Dedifferentiated amniotic fluid mesenchymal stem cell (primary cell): ENCODE measurements around the gene CCT8L2.
"Not testable (repeated sequence)": the region's sequence is repeated elsewhere in the genome, so short reads cannot be mapped to it uniquely, and the experiment has no call there.

ENCODE experiments used
- DNase-seq: peaks from one replicate; pipeline ENCODE4 v3.0.0-alpha.2; 2016; ENCODE audit errors: extremely low spot score

CCT8L2 gene, protein sequence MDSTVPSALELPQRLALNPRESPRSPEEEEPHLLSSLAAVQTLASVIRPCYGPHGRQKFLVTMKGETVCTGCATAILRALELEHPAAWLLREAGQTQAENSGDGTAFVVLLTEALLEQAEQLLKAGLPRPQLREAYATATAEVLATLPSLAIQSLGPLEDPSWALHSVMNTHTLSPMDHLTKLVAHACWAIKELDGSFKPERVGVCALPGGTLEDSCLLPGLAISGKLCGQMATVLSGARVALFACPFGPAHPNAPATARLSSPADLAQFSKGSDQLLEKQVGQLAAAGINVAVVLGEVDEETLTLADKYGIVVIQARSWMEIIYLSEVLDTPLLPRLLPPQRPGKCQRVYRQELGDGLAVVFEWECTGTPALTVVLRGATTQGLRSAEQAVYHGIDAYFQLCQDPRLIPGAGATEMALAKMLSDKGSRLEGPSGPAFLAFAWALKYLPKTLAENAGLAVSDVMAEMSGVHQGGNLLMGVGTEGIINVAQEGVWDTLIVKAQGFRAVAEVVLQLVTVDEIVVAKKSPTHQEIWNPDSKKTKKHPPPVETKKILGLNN

DNA sequence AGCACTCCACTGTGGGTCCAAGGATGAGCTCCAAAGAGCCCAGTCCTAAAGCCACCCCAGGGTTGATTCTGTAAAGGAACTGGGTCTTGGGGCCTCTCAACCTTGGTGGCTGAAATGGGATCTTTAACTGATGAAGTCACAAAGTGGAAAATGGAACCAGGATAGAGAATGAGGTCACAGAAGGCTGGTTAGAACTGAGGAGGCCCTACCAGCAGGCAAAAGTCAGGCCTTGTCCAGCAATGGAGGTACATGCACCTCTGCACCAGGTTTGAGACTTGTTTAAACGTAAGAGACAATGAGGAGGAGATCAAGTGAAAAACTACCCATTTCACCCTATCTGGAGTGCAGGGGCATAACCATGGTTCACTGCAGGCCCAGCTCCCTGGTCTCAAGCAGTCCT, at the start of gene CCT8L2:
Gene CCT8L2 (minus strand): TSS at position 101 of the 400 bp plus-strand sequence. CDS start 260 bp downstream, outside the sequence.
- not testable (repeated sequence) for DNase-seq

DNA sequence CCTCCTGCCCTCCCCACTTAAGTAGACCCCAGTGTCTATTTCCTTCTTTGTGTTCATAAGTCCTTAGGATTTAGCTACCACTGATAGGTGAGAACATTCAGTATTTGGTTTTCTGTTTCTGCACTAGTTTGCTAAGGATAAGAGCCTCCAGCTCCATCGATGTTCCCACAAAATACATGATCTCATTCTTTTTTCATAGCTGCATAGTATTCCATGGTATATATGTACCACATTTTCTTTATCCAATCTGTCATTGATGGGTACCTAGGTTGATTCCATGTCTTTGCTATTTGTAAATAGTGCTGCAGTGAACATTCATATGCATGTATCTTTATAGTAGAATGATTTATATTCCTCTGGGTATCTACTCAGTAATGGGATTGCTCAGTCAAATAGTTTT, 42.8 kb upstream of the CCT8L2 start:
- not testable (repeated sequence) for DNase-seq

DNA sequence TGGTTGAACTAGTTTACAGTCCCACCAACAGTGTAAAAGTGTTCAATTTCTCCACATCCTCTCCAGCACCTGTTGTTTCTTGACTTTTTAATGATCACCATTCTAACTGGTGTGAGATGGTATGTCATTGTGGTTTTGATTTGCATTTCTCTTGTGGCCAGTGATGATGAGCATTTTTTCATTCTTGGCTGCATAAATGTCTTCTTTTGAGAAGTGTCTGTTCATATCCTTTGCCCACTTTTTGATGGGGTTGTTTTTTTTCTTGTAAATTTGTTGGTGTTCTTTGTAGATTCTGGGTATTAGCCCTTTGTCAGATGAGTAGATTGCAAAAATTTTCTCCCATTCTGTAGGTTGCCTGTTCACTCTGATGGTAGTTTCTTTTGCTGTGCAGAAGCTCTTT, 41.5 kb upstream of the CCT8L2 start:
- DNase-seq = not testable (repeated sequence)

DNA sequence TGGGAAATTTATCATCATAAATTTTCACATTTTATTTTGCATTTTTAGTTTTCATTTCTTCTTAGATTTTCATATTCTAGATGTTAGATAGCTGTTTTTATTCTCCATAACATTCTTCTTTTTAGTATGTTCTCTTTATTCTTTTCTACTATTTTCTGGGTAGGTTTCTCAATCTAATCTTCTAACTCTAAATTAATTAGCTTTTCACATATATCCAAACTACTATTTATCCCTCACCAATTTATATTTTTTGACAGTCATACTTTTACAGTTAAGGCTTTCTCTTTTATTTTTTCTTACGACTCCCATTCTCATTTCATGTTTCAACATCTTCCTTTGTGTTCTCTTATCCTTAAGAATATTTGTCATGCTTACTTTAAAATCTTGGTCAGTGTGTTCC, 35.9 kb upstream of the CCT8L2 start:
- not testable (repeated sequence) for DNase-seq

DNA sequence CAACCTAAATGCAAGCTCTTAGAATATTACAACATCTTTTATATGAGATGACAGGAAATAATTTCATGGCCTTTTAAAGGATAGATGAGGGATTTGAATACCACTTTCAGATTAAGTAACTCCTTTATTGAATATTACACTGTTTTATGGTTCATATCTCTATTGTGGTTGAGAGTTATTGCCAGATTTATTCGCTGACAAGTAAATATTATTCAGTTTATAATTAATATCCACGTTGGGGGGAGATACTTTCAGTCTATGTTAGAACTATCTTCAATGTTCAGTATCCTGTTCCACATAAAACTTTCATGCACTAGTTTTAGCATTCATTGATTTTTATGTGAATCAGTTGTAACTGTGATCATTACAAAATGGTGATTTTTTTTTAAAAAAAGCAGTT, 32.4 kb upstream of the CCT8L2 start:
- not testable (repeated sequence) for DNase-seq

DNA sequence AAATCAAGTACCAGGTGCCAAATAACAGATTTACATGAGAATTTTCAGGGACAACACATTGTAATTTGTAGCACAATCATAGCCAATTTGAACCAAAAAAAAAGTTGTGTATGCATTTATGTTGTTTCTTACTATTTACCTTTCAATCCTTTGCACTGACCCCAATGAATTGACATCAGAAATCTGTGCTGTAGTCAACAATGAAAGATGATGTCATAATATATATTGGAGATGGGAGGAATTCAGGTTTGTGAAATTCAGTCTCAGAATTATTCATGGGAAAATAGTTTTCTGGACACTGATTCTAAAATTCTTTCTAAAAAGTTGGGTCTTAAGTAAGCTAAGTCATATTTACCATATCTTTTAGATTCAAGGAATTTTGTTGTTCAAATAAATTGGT, 31.0 kb upstream of the CCT8L2 start:
- not testable (repeated sequence) for DNase-seq

DNA sequence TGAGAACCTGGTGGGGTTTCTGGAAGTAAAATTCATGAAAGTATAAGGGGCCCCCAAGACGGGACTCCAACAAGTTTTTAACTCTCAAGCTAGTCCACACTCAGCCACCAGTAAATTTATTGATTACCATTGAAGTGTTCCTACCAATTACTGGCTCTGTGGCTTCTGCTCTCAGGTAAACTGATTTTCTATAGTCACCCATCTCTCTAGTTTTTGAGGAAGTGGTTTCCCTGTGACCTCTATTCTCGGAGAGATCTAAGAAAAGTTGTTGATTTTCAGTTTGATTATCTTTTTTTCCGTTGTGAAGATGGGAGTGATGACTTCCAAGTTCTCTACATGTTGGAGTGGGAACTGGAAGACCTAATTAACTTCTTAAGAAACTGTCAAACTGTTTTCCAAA, 24.9 kb upstream of the CCT8L2 start:
- not testable (repeated sequence) for DNase-seq

DNA sequence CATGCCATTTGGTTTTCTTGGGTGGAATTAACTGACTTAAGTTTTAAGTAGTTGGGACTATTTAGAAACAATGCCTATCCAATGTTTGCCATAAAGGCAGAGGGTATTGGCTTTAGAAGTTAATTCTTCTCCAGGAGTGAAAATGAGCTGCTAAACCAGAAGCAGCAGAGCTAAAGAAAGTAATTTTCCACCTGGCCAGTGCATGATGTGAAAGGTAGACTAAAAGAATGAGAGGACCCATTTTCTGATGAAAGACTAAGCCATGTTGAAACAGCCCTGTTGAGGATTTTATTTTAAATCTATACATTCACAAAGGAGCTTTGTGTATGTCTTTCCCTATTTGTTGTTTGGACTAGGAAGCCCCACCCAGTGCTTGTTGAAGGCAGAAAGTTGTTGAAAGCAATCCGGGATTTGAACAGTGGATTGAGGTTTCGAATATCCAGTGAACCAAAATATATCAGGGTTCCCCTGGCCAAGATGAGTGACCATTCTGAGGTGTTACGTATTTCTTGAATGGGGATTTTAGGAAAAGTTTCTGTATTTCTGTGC, 23.9 kb upstream of the CCT8L2 start:
- DNase-seq = not testable (repeated sequence)

DNA sequence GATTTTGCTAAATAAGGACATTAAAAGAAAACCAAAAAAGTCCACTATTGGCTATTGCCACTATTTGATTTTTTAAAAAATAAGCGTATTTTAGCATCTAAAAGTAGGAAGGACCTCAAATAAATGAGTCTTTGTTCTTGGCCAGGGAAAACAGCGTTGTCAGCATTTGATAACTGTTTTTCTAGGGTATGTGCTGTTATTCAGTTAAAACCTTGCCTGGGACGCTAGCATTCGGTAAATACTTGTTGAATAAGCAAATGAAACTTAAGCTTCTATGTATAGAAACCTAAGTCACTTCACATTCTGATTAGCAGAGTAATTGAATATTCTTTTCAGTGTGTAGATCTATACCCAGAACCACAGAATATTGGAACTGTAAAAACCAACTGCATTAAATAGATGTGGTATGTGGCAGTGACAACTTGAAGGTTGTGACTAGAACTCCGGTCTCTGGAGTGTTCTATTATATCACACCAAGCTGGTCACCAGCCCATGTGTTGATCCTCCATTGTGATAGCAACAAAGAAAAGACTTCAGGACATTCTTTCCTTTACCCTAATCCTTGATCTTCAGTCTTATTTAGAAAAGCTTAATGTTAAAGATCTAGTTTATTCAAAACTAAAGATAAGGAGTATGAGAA, 23.1 kb upstream of the CCT8L2 start:
- DNase-seq = not testable (repeated sequence)

DNA sequence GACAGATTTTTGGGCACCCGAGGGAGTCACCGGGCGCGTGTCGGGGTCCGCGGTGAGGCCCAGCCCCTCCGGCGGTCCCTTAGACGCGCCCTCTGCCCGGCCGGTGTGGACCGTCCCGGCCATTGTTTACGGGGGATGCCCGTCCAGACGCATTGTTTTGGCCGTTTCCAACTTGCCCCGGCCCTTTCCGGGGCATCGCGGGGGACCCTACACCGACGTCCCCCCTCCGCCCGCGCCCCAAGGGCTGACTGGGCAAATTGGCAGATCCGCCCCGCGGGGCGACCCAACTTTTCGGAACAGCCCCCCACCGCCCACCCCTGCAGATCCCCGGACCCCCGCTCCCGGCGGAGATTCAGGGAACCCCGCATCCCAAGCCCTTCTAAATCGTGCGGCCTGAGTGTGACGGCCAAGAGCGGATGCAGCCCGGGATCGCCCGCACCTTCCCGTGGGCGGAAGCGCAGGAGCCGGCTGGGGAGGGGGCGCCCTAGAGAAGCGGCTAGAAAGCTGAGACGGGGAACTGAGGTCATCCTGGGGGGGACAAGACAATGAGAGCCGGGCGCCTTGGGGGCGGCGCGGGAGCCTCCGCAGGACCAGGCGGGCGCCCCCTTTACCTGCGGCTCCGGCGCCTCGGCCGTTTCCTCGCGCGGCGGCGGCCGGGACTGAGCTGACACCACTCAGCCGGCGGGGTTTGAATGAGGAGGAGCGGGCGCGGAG, 17.1 kb upstream of the CCT8L2 start:
- no peak for DNase-seq

DNA sequence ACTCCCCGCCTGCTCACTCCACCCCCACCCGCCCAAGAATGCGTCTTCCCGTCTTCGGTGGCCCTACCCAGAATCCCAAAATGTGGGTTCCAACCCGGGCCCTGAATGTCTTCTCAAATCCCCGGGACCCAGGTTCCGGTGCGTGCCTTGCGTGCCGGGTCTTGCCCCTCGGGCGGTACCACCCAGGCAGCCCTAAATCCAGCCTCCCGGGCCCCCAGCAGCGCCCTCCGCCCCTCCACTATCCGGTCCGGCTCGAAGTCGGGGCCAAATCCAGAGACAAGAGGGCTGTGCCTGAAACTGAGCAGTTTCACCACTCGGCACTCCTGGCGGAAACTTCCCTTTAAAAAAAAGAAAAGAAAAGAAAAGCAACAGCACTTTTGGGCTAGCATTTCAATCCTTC, 16.3 kb upstream of the CCT8L2 start:
- DNase-seq = no peak

DNA sequence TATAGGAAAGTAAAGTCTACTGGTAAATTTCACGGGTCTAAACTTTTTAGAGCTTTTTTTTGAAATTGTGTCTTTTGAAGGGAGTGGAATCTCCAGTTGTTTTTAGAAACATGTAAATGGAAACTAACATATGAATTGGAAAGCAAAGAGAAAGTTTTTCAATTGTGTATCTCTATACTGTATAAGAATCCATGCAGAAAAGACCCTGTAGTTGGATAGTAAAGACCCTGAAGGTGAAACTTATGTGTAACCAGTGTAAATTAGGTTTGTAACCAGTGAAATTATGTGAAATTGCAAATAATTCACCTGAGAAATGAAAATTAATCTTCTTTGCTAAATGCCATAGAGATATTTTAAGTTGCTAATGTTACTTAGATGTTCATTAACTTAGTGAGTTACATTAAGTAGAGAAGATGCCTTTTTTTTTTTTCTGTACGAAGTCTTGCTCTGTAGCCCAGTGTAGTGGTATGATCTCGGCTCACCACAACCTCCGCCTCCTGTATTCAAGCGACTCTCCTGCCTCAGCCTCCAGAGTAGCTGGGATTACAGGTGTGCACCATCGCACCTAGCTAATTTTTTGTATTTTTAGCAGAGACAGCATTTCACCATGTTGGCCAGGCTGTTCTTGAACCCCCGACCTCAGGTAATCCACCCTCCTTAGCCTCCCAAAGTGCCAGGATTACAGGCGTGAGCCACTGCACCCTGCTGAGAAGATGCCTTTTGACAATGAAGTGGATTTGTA, 11.8 kb upstream of the CCT8L2 start:
- not testable (repeated sequence) for DNase-seq

DNA sequence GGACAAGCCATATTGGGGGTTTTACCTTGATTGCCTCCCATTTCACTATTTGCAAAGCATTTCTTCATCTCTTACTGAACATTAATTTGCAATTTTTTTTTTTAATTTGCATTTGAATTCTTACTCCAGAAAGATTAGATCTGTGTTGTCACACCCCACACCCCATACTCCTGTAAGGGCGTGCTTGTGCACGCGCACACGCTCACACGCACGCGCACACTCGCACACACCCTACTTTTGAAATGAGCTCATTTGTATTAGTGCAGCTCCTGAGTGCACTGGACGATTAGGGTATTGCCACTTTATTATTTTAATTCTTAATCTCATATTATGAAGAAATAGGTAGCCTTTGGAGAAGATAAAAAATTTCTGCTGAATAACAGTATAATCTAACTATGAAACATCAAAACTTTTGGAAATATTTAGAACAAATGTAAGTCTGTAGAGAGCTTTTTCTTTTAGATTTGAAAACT, 11.2 kb upstream of the CCT8L2 start:
- DNase-seq = not testable (repeated sequence)

DNA sequence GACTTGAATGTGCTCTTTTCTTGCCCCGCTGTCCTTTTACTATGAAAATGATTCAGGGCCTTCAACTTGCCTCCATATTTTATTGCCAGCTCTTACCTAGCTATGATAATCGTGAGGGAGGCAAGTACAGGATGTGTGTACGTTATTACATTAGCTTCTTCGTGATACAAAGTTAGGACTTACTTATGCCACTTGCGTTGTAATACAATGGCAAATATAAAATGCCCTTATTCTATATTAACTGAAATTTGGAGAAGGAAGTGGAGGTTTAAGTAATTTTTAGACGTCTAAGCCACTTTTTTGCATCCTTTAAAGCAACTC, 10.8 kb upstream of the CCT8L2 start:
- no peak for DNase-seq

DNA sequence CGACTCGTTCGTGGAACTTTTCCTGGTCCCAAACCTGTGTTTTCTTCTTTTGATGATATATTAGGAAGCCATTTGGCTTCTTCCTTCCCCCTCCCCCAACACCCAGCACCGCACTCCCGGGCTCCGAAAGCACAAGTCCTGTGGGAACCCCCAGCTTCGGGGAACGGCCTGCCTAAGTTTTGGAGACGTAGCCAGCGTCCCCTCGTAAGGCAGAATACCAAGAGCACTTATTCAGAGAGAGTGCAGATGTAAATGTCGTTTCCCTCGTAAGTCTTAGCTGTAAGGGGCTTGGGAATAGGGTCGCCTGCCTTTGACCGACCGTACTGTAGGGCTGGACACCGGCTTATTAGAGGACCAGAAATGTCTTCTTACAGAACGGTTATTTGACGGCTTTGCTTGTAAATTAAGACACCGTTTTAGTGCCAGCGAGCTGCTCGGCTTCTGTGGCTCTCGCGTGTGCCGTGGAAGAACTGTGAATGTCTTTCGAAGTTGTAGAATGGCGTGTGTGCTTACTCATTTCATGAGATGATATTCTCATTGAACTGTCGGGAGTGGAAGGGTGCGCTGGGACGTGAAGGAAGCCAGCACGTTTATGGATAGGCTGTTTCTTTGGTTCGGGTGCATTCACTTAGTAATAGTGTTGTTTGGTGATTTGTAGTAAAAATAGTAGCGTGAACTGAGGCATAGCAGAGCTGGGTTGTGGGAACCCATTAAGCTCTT, 10.3 kb upstream of the CCT8L2 start:
- not testable (repeated sequence) for DNase-seq

DNA sequence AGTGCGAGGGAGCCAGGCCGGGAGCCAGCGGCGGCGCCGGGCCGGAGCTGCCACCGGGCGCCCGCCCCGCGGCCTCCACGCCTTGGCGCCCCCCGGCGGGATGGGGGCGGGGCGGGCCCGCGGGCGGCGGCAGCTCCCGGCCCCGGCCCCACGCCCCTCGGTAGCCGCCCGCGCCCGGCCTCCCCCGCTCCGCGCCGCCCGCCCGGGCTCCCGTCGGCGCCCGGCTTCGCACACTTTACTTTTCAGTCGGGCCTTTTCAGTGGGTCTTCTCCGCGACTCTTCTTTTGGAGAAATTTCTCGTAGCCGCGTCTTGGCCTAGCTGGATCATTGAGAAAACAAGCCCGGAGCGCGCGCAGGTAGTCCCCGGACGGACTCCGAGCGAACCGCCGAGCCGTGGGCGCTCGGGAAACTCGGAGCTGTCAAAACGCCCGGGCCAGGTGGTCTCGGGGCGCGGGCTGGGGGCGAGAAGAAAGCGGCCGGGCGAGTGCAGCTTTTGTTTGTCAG, 9.7 kb upstream of the CCT8L2 start:
- DNase-seq = not testable (repeated sequence)

DNA sequence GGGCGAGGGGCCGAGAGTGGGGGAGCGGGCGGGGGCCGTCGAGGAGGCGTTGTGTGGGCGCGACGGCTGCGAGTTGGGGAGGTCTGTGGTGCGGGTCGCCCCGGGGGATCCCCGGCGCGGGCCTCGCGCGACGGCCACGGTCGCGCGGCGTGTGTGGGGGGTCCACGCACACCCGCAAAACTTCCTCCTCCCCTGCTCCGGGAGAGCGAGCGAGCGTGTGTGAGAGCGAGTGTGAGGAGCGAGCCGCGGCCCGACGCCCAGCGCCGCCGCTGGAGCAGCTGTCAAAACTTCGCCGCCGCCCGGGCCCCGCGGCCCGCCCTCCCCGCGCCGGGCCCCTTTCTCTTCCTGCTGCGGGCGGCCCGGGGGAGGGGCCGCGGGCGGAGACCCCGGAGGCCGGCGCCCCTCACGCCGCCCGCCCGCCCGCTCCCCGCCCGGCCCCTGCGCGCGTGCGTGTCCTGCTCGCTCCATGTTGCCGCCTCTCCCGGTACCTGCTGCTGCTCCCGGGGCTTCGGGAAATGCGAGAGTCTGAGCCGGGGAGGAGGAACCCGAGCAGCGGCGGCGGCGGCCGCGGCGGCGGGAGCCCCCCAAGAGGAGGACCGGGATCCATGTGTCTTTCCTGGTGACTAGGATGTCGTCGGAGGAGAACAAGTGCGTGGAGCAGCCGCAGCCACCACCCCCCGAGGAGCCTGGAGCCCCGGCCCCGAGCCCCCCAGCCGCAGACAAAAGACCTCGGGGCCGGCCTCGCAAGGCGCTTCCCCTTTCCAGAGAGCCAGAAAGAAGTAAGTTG, 9.0 kb upstream of the CCT8L2 start:
- DNase-seq = no peak

DNA sequence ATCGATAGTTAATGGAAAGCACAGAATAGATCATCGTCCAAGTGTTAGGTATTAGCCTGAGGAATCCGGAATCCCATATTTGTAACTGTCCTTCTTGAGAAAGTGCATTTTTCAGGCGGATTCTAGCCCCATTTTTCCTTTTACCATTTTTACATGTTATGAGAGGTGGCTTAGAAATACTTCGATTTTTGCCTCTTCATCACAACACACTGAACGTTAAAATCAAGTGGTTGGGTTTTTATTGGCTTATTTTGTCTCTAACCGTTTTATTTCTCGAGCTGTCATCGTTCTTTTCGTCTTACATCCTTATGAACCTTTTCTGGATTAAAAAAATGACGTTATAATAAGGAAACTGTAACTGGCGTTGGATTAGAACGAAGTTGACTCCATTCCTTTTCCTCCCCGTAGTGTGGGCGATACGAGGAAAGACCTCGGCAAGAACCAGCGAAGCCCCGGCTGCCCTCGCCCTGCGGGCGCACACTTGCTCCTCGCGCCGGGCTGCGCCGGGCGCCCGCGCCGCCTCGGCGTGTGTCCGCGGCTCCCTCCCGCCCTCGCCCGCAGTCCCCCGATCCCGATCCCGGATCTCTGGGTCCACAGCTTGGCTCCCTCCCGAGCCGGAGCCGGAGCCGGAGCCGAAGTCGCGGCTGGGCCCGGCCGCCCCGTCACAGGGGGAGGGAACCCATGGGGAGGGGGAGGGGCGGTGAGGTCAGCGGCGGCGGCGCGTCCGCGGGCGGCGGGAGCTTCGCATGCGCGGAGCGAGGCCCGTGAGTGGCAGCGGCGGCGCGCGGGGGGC, 8.2 kb upstream of the CCT8L2 start:
- not testable (repeated sequence) for DNase-seq

DNA sequence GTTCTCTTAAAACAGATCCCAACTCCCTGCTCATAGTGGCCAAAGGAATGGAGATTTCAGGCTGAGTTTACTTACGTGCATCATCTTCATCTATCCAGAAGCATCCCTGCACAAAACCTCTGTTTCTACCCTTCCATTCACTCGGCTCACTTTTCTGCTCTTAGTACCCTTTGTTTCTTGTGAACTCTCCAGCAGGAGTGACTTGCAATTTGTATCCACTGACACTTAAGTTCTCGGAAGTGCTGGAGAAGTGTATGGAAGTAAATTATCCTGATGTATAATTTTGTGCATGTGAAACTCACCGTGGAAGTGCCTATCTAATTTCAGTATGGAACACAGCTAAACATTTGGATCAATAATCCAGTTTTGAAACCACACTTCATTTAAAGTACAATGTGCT, 7.0 kb upstream of the CCT8L2 start:
- DNase-seq = not testable (repeated sequence)
